Left ventricle myocardium inferior (tissue), 1 donor: ENCODE measurements around the gene AMOT. TPM values are rescaled to one million over a fixed set of nuclear protein-coding genes. Genes with fewer than 3 reads are reported as not detected.
"Not testable (repeated sequence)": the region's sequence is repeated elsewhere in the genome, so short reads cannot be mapped to it uniquely, and the experiment has no call there.

ENCODE experiments used
- DNase-seq: peaks from one replicate; pipeline ENCODE4 v3.0.0-alpha.2; 2020
- H3K27ac ChIP-seq: fragments of 200-600 bp; replicated peaks from 2 replicates; pipeline ENCODE4 v1.8.0; 2021
- H3K27me3 ChIP-seq: fragments of 200-600 bp; 2 replicates; pipeline ENCODE4 v1.8.0; 2021; ENCODE audit warnings: low read depth
- H3K36me3 ChIP-seq: fragments of 200-600 bp; 2 replicates; pipeline ENCODE4 v1.8.0; 2021
- H3K4me1 ChIP-seq: fragments of 200-600 bp; 2 replicates; pipeline ENCODE4 v1.8.0; 2021
- H3K4me3 ChIP-seq: fragments of 200-600 bp; 2 replicates; pipeline ENCODE4 v1.8.0; 2021; ENCODE audit warnings: mild to moderate bottlenecking, moderate library complexity
- H3K9me3 ChIP-seq: fragments of 200-600 bp; replicated peaks from 2 replicates; pipeline ENCODE4 v1.8.0; 2021
- CTCF ChIP-seq: fragments of 200-600 bp; IDR thresholded peaks from 2 replicates; pipeline ENCODE4 v1.8.0; 2021; ENCODE audit warnings: antibody characterized with exemption, mild to moderate bottlenecking, borderline replicate concordance
- intact Hi-C: fragments of 100-400 bp; cut with micrococcal nuclease; formaldehyde crosslinking; loops from one replicate; pipeline ENCODE4 v1.11.0; 2022
- total RNA-seq: library from RNA; stranded (reverse); fragmentation: NEBNext Ultra II Directional; extraction: Animal tissue kit (Norgen Biotek cat#: 25700); gene quantifications from one replicate; pipeline ENCODE4 v1.2.1, GENCODE V29; 2021
- donor health status: DM: no; HTN: yes; CAD: no; lungs with severe emphysema.

AMOT gene
- total RNA-seq, 1 donor from 2014 or later = 6.1 TPM

- TF ChIP-seq CTCF = no peak
Measured at GRCh38 chrX:112857478-112857878, 16.8 kb upstream of the AMOT start.

GRCh38 chrX:112854901-112855300 is 14.3 kb upstream of the AMOT start:
- H3K27ac ChIP-seq, H3K36me3 ChIP-seq, DNase-seq, H3K4me3 ChIP-seq, H3K9me3 ChIP-seq, H3K27me3 ChIP-seq, intact Hi-C loops, H3K4me1 ChIP-seq: not testable (repeated sequence)

More at GRCh38 chrX:112857478-112857878, 16.8 kb upstream of the AMOT start:
- no peak for DNase-seq
- intact Hi-C loops = no loop called here
- Histone ChIP-seq H3K27me3 (no peaks in the 10 kb centered on the region), H3K27ac (no peak overlapping the region), H3K36me3 (no peaks in the 10 kb centered on the region), H3K4me3 (no peak overlapping the region), H3K9me3 (no peaks in the 10 kb centered on the region), H3K4me1 (no peaks in the 10 kb centered on the region)

DNA sequence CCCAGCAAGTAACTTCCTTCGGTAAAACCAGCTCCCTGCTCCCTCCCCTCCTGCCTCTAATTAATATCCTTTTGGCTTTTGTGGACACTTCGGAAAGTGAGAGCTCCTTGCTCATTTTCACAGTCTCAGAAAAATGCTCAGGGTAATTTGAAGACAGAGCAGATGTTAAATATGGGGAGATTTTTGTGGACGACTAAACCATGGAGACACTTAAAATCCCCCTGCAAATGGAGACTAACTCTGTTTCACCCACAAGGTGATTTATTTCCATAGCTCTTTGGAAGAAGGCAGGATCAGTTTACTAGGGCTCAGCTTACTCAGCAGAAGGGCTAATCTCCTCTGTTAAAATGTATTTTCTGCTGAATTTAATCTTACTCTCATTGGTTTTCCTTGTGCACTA is 12.2 kb upstream of the AMOT start:
- Histone ChIP-seq H3K36me3 (no peaks in the 10 kb centered on the region), H3K27me3 (no peaks in the 10 kb centered on the region), H3K27ac (no peak overlapping the region), H3K4me1 (no peaks in the 10 kb centered on the region), H3K4me3 (no peak overlapping the region), H3K9me3 (no peaks in the 10 kb centered on the region)
- intact Hi-C loops = no loop called here
- no peak for TF ChIP-seq CTCF
- no peak for DNase-seq

DNA sequence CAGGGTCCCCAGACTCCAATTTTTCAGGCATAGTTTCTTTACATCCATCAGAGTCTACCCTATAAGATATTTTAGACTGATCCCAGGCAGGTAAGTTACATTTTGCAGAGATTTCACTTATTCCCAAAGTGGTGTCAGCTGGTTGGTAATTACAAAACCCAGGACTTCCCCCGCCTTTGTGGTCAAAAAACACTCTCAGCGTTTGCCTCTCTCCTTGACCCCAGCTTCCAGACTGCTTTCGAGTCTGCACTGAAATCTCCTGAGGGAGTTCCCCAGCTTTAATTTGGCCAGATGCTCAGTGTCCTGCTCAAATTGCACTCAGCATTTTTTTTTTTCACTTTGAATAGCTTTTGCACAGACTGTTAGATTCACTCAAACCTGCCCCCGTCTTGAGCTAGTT is 11.2 kb upstream of the AMOT start:
- DNase-seq = no peak
- intact Hi-C loops = no loop called here

DNA sequence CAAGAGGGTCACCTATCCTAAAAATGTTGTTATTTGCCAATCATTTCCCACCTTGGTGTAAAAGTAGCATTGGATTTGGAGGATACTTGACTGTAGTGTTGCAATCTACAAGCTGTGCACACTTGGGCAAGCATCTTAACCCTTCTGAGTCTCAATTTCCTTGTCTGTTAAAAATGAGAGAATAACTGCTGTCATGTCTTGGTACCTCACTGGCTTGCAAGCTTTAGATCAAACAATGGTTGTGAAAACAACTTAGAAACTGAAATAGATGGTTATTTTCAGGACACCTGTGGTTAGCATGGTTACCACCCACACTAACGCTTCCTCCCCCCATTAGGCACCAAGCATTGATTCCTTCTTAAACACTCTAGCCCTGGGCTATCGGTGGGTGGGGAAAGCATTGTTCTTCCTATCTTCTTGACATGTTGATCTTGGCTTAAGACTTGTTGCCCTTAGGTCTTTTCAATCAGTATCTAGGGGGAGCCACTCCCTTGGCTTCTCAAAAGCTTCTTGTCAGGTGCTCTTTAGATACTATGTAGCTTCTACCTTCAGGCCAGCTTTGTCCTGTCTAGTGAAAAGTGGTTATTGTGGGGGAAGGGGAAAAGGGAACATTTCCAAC is 10.6 kb upstream of the AMOT start:
- Histone ChIP-seq H3K27ac (no peak overlapping the region), H3K4me3 (no peak overlapping the region), H3K4me1 (no peaks in the 10 kb centered on the region), H3K36me3 (no peaks in the 10 kb centered on the region), H3K27me3 (no peaks in the 10 kb centered on the region), H3K9me3 (no peaks in the 10 kb centered on the region)
- DNase-seq = no peak
- intact Hi-C loops = no loop called here
- no peak for TF ChIP-seq CTCF

More for the DNA sequence above, 11.2 kb upstream of the AMOT start:
- Histone ChIP-seq H3K27ac (no peak overlapping the region), H3K9me3 (no peaks in the 10 kb centered on the region), H3K27me3 (no peaks in the 10 kb centered on the region), H3K4me1 (no peaks in the 10 kb centered on the region), H3K4me3 (no peak overlapping the region), H3K36me3 (no peaks in the 10 kb centered on the region)
- no peak for TF ChIP-seq CTCF

GRCh38 chrX:112849016-112849415 is 8.4 kb upstream of the AMOT start:
- DNase-seq = no peak
- Histone ChIP-seq H3K4me1 (no peaks in the 10 kb centered on the region), H3K27ac (no peak overlapping the region), H3K9me3 (no peaks in the 10 kb centered on the region), H3K36me3 (no peaks in the 10 kb centered on the region), H3K27me3 (no peaks in the 10 kb centered on the region), H3K4me3 (no peak overlapping the region)
- TF ChIP-seq CTCF = no peak
- intact Hi-C loops = no loop called here
